RWPE2 (cell line): ENCODE measurements around the gene CNOT4.
"Not testable (repeated sequence)": the region's sequence is repeated elsewhere in the genome, so short reads cannot be mapped to it uniquely, and the experiment has no call there.

Experiments
- ATAC-seq: fragments of 200-7000 bp; cut with Tn5 transposase; 3 replicates; pipeline ENCODE4 v1.9.1; 2021; ENCODE audit warnings: low read depth
- DNase-seq: peaks from one replicate; pipeline ENCODE4 v3.0.0-alpha.2; 2020; ENCODE audit warnings: low spot score
- H3K27ac ChIP-seq: fragments of 450-650 bp; 2 replicates; pipeline ENCODE4 v1.5.1; 2017; ENCODE audit warnings: mild to moderate bottlenecking; ENCODE audit not compliant: poor library complexity, severe bottlenecking
- H3K27me3 ChIP-seq: fragments of 250-450 bp; sonication (Bioruptor Pico); 2 replicates; pipeline ENCODE4 v1.5.1; 2021; ENCODE audit warnings: mild to moderate bottlenecking, moderate library complexity; ENCODE audit not compliant: insufficient read depth, poor library complexity, severe bottlenecking
- H3K36me3 ChIP-seq: fragments of 250-450 bp; sonication (Bioruptor Pico); 2 replicates; pipeline ENCODE4 v1.5.1; 2020; ENCODE audit warnings: low read depth, mild to moderate bottlenecking, moderate library complexity
- H3K4me1 ChIP-seq: fragments of 250-450 bp; sonication (Bioruptor Pico); 2 replicates; pipeline ENCODE4 v1.5.1; 2021; ENCODE audit warnings: mild to moderate bottlenecking, moderate library complexity; ENCODE audit not compliant: insufficient read depth, poor library complexity, severe bottlenecking
- H3K4me3 ChIP-seq: fragments of 250-450 bp; sonication (Bioruptor Pico); 2 replicates; pipeline ENCODE4 v1.5.1; 2021; ENCODE audit warnings: mild to moderate bottlenecking, moderate library complexity; ENCODE audit not compliant: severe bottlenecking
- H3K9me3 ChIP-seq: fragments of 250-450 bp; sonication (Bioruptor Pico); 2 replicates; pipeline ENCODE4 v1.5.1; 2021; ENCODE audit warnings: mild to moderate bottlenecking, moderate library complexity; ENCODE audit not compliant: severe bottlenecking
- TF ChIP-seq, protein P1 (sequence below): fragments of 450-650 bp; IDR thresholded peaks from one replicate; pipeline ENCODE4 v1.5.1; 2017; ENCODE audit warnings: mild to moderate bottlenecking, moderate library complexity; ENCODE audit not compliant: poor library complexity, severe bottlenecking

CNOT4 gene

GRCh38 chr7:135353832-135354231 lies 156.1 kb downstream of the CNOT4 start:
- no peak for DNase-seq
- H3K9me3 ChIP-seq, result no peaks in the 10 kb centered on the region
- no peak overlapping the region for H3K27ac ChIP-seq
- TF ChIP-seq, protein P1, sequence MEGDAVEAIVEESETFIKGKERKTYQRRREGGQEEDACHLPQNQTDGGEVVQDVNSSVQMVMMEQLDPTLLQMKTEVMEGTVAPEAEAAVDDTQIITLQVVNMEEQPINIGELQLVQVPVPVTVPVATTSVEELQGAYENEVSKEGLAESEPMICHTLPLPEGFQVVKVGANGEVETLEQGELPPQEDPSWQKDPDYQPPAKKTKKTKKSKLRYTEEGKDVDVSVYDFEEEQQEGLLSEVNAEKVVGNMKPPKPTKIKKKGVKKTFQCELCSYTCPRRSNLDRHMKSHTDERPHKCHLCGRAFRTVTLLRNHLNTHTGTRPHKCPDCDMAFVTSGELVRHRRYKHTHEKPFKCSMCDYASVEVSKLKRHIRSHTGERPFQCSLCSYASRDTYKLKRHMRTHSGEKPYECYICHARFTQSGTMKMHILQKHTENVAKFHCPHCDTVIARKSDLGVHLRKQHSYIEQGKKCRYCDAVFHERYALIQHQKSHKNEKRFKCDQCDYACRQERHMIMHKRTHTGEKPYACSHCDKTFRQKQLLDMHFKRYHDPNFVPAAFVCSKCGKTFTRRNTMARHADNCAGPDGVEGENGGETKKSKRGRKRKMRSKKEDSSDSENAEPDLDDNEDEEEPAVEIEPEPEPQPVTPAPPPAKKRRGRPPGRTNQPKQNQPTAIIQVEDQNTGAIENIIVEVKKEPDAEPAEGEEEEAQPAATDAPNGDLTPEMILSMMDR, result no peak
- no peaks in the 10 kb centered on the region for H3K36me3 ChIP-seq
- H3K27me3 ChIP-seq, result no peaks in the 10 kb centered on the region
- ATAC-seq, result no peak
- no peak overlapping the region for H3K4me3 ChIP-seq
- no peaks in the 10 kb centered on the region for H3K4me1 ChIP-seq

GRCh38 chr7:135352285-135352684 lies 157.6 kb downstream of the CNOT4 start:
- Histone ChIP-seq H3K27ac (no peak overlapping the region), H3K9me3 (no peaks in the 10 kb centered on the region), H3K4me3 (no peak overlapping the region), H3K36me3 (no peaks in the 10 kb centered on the region), H3K4me1 (no peaks in the 10 kb centered on the region), H3K27me3 (no peaks in the 10 kb centered on the region)
- DNase-seq (no peak), ATAC-seq (no peak)
- TF ChIP-seq, protein P1, result no peak

DNA sequence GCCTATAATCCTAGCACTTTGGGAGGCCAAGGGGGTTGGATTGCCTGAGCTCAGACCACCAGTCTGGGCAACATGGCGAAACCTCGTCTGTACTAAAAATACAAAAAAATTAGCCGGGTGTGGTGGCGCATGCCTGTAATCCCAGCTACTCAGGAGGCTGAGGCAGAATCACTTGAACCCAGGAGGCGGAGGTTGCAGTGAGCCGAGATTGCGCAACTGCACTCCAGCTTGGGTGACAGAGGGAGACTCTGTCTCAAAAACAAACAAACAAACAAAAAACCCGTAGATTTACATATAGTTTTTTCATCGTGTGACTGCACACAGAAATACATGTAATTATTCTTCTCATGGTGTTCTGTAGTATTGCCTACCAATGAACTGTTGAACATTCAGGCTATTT lies 158.8 kb downstream of the CNOT4 start:
- not testable (repeated sequence) for H3K27me3 ChIP-seq, H3K27ac ChIP-seq, H3K9me3 ChIP-seq, DNase-seq, H3K36me3 ChIP-seq, H3K4me3 ChIP-seq, ATAC-seq, H3K4me1 ChIP-seq

DNA sequence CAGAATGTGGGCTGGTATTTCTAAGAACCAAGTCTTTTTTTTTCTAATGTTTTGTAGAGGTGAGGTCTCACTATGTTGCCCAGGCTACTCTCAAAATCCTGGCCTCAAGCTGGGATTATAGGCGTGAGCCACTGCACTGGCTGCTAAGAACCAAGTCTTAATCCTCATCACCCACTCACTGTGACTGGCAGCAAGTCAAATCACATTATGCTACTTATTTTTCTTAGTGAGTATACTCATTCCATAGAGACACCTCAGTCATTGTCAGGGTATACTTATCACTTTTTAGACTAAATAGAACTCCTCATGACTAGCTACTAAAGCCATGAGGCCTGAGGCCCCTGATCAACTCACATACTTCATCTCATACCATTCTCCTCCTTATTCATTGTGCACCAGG lies 160.2 kb downstream of the CNOT4 start:
- no peak for ATAC-seq
- TF ChIP-seq, protein P1, result no peak
- no peaks in the 10 kb centered on the region for H3K27me3 ChIP-seq
- no peak overlapping the region for H3K27ac ChIP-seq
- H3K4me1 ChIP-seq, result no peaks in the 10 kb centered on the region
- no peaks in the 10 kb centered on the region for H3K36me3 ChIP-seq
- H3K9me3 ChIP-seq, result no peaks in the 10 kb centered on the region
- no peak for DNase-seq
- no peak overlapping the region for H3K4me3 ChIP-seq

- no peaks in the 10 kb centered on the region for H3K4me1 ChIP-seq
- H3K4me3 ChIP-seq, result no peak overlapping the region
- H3K27me3 ChIP-seq, result no peaks in the 10 kb centered on the region
- no peaks in the 10 kb centered on the region for H3K36me3 ChIP-seq
- TF ChIP-seq, protein P1, result no peak
- ATAC-seq (no peak), DNase-seq (no peak)
- H3K27ac ChIP-seq, result no peak overlapping the region
- no peaks in the 10 kb centered on the region for H3K9me3 ChIP-seq
Observed at GRCh38 chr7:135348493-135348892, 161.4 kb downstream of the CNOT4 start.

- Histone ChIP-seq H3K36me3 (no peaks in the 10 kb centered on the region), H3K27me3 (no peaks in the 10 kb centered on the region), H3K9me3 (no peaks in the 10 kb centered on the region), H3K4me3 (no peak overlapping the region), H3K4me1 (no peaks in the 10 kb centered on the region), H3K27ac (no peak overlapping the region)
- DNase-seq, result no peak
- no peak for ATAC-seq
- TF ChIP-seq, protein P1, result no peak
Observed at GRCh38 chr7:135343361-135343760, 166.5 kb downstream of the CNOT4 start.
